ENCODE measurements around the gene ACYP1.

DNA sequence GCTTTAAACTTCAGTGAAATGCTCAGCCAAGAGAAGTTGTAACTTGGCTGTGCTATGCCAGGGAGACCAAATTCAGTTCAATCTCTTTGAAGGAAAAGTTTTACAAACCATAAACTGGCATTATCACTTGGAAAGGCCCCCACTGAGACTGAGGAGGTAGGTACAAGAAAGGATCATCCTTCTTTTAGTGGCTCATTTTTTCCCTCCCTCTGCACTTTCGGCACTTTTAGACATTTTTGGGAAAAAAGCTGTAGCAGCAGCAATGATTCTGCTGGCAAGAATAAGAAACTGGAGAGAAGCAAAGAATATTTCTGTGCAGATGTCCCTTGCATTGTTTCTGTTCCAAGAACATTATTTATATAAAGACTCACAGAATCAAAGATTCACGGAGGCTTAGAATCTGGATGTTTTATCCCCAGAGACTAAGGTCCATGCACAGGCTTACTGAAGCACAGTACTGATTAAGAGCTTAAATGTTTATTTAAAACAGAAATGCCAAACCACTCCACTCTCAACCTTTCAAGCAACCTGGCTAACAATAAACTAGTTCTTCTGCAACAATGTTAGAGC lies 17.9 kb upstream of the ACYP1 start:
- TF ChIP-seq, protein P1, sequence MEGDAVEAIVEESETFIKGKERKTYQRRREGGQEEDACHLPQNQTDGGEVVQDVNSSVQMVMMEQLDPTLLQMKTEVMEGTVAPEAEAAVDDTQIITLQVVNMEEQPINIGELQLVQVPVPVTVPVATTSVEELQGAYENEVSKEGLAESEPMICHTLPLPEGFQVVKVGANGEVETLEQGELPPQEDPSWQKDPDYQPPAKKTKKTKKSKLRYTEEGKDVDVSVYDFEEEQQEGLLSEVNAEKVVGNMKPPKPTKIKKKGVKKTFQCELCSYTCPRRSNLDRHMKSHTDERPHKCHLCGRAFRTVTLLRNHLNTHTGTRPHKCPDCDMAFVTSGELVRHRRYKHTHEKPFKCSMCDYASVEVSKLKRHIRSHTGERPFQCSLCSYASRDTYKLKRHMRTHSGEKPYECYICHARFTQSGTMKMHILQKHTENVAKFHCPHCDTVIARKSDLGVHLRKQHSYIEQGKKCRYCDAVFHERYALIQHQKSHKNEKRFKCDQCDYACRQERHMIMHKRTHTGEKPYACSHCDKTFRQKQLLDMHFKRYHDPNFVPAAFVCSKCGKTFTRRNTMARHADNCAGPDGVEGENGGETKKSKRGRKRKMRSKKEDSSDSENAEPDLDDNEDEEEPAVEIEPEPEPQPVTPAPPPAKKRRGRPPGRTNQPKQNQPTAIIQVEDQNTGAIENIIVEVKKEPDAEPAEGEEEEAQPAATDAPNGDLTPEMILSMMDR (IDR thresholded peaks at IDR 0.05; ENCODE audit: borderline replicate concordance, extremely low read depth, low read length, poor library complexity, severe bottlenecking), result no peak
- no peak for TF ChIP-seq EZH2 (IDR thresholded peaks at IDR 0.05; ENCODE audit: borderline replicate concordance, low read depth, low read length, severe bottlenecking)

Measured in DND-41 (cell line).